GM12892 (cell line): ENCODE measurements around the gene PCED1B.

ENCODE experiments used
- POLR2A ChIP-seq: IDR thresholded peaks from 2 replicates; pipeline ENCODE4 v1.6.1; 2011; ENCODE audit warnings: low read depth, low read length, control low read depth
- POLR2AphosphoS5 ChIP-seq: IDR thresholded peaks from 2 replicates; pipeline ENCODE4 v1.6.1; 2011; ENCODE audit warnings: low read depth, low read length, control low read depth

DNA sequence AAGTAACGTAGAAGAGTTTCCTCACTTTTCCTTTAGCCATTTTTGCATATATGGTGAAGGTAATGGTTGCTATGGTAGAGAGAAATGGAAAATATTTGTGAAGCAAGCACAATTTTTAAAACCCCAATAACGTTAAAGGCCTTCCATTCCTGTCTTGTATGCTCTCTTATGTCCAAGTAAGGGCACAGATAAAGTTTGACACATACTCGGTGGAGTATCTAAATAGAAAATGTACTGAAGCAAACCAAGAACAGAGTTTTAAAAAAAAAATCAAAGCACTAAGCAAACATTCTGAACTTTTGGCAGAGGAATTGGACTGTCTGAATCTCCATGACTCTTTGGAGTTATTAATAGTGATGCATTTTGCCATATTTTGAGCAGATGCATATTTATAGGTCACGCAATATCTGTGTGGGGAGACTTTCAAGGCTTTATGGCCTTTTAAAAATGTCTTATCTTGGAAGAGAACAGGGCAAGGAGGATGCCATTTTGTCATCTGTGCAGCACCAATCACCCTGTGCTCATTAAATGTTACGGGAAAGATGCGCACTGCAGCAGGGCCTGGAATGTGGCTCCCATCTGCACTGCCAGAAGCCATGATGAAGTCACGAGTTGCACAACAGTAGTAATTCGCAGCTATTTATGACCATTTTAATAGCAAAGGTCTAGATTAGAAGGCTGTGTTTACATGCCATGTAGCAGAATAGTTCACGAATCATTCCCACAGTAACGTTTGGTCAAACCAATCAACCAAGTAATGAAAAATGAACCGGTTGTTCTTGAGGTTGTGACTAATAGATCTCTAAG, 23.6 kb downstream of the PCED1B start:
- no peak for TF ChIP-seq POLR2AphosphoS5
- TF ChIP-seq POLR2A = no peak
